Type B pancreatic cell (in vitro differentiated cells): Measurements from ENCODE around the gene SYNGAP1. TPM values are rescaled to one million over a fixed set of nuclear protein-coding genes. Genes with fewer than 3 reads are reported as not detected.

Experiments used
- DNase-seq: peaks from one replicate; pipeline ENCODE4 v3.0.0; 2021; ENCODE audit warnings: mixed read lengths; ENCODE audit not compliant: unreplicated experiment; ENCODE audit errors: extremely low spot score
- H3K27ac Mint-ChIP-seq: 2 replicates; pipeline ENCODE4 v1.8.0; 2021; ENCODE audit warnings: mild to moderate bottlenecking, mixed read lengths
- H3K27me3 Mint-ChIP-seq: 2 replicates; pipeline ENCODE4 v1.8.0; 2021; ENCODE audit warnings: mixed read lengths
- H3K36me3 Mint-ChIP-seq: 2 replicates; pipeline ENCODE4 v1.8.0; 2021; ENCODE audit warnings: mixed read lengths
- H3K4me1 Mint-ChIP-seq: one replicate; pipeline ENCODE4 v1.8.0; 2021; ENCODE audit warnings: mixed read lengths; ENCODE audit not compliant: unreplicated experiment
- H3K4me3 Mint-ChIP-seq: 2 replicates; pipeline ENCODE4 v1.8.0; 2021; ENCODE audit warnings: mild to moderate bottlenecking, mixed read lengths
- H3K9me3 Mint-ChIP-seq: 2 replicates; pipeline ENCODE4 v1.8.0; 2021; ENCODE audit warnings: mixed read lengths
- CTCF ChIP-seq: fragments of 200-600 bp; sonication (generic); conservative IDR thresholded peaks from 2 replicates; pipeline ENCODE4 v1.5.0; 2021; ENCODE audit warnings: antibody characterized with exemption, mild to moderate bottlenecking
- total RNA-seq: library from RNA; stranded (reverse); gene quantifications from 2 replicates; pipeline ENCODE4 v1.2.1, GENCODE V29; 2021; ENCODE audit warnings: low replicate concordance

Gene SYNGAP1
- total RNA-seq, 1 donor from 2014 or later, result 74.1 TPM

- peaks cover 61% of the 10 kb centered on the region for H3K4me1 Mint-ChIP-seq
- no peak for TF ChIP-seq CTCF
- H3K27me3 Mint-ChIP-seq, result peaks cover 4% of the 10 kb centered on the region
- DNase-seq, result no peak
- H3K36me3 Mint-ChIP-seq, result peaks cover 13% of the 10 kb centered on the region
- peak overlapping the region; percentile 96 for H3K27ac Mint-ChIP-seq
- H3K9me3 Mint-ChIP-seq, result no peaks in the 10 kb centered on the region
- H3K4me3 Mint-ChIP-seq, result peak overlapping the region; percentile 93
These were observed 5.2 kb downstream of the SYNGAP1 start for GRCh38 chr6:33424855-33425667.

- Mint-ChIP-seq H3K27me3 (peaks cover 4% of the 10 kb centered on the region), H3K27ac (peak overlapping the region; percentile 96), H3K4me3 (peak overlapping the region; percentile 93), H3K9me3 (no peaks in the 10 kb centered on the region), H3K36me3 (peaks cover 13% of the 10 kb centered on the region), H3K4me1 (peaks cover 69% of the 10 kb centered on the region)
- peak; percentile 90 for DNase-seq
- TF ChIP-seq CTCF, result peak; percentile 71
These were observed 6.1 kb downstream of the SYNGAP1 start for GRCh38 chr6:33425668-33426577.

- Mint-ChIP-seq H3K9me3 (no peaks in the 10 kb centered on the region), H3K27ac (peak overlapping the region; percentile 96)
These were observed 7.0 kb downstream of the SYNGAP1 start for GRCh38 chr6:33426590-33427511.

GRCh38 chr6:33427585-33428223 is 7.8 kb downstream of the SYNGAP1 start:
- Mint-ChIP-seq H3K4me1 (peaks cover 68% of the 10 kb centered on the region), H3K4me3 (peak overlapping the region; percentile 93), H3K27ac (peak overlapping the region; percentile 96), H3K36me3 (peaks cover 15% of the 10 kb centered on the region), H3K27me3 (no peaks in the 10 kb centered on the region), H3K9me3 (no peaks in the 10 kb centered on the region)
- no peak for TF ChIP-seq CTCF
- DNase-seq, result no peak

More at GRCh38 chr6:33426590-33427511, 7.0 kb downstream of the SYNGAP1 start:
- peak overlapping the region; percentile 93 for H3K4me3 Mint-ChIP-seq
- no peak for TF ChIP-seq CTCF
- peaks cover 13% of the 10 kb centered on the region for H3K36me3 Mint-ChIP-seq
- H3K27me3 Mint-ChIP-seq, result no peaks in the 10 kb centered on the region
- peaks cover 64% of the 10 kb centered on the region for H3K4me1 Mint-ChIP-seq
- DNase-seq, result no peak
